ENCODE results near the gene FCHSD2.

- TF ChIP-seq CTCF (IDR thresholded peaks at IDR 0.05), result no peak
- TF ChIP-seq EZH2 (IDR thresholded peaks at IDR 0.05; ENCODE audit: borderline replicate concordance, insufficient read depth, low read depth, low read length, poor library complexity, severe bottlenecking), result no peak
These were observed 301.3 kb downstream of the FCHSD2 start for GRCh38 chr11:72840780-72841179.

Measured in B cell (primary cell).